Epidermal melanocyte (primary cell): ENCODE measurements around the gene FECH.
A peak's percentile ranks its signal among the peaks of the same experiment; 100 is the strongest.
"Not testable (repeated sequence)": the region's sequence is repeated elsewhere in the genome, so short reads cannot be mapped to it uniquely, and the experiment has no call there.

ENCODE experiments used
- DNase-seq: peaks from one replicate; pipeline ENCODE4 v3.0.0; 2011; ENCODE audit warnings: low spot score; ENCODE audit not compliant: insufficient read length

The FECH gene

GRCh38 chr18:57586251-57587049 lies at the start of gene FECH:
Gene FECH, minus strand, starts transcription at chr18:57586702. Its CDS starts 82 bp downstream, at chr18:57586620.
- peak; percentile 70 for DNase-seq

- DNase-seq = no peak
These were observed 48.7 kb upstream of the FECH start for GRCh38 chr18:57635003-57635822.

- DNase-seq = no peak
These were observed 45.2 kb upstream of the FECH start for GRCh38 chr18:57631697-57632096.

- DNase-seq = no peak
These were observed 44.5 kb upstream of the FECH start for GRCh38 chr18:57630754-57631595.

- DNase-seq = peak; percentile 96
These were observed 43.7 kb upstream of the FECH start for GRCh38 chr18:57630002-57630753.

- DNase-seq = no peak
These were observed 42.9 kb upstream of the FECH start for GRCh38 chr18:57629422-57629821.

GRCh38 chr18:57627488-57627887 lies 41.0 kb upstream of the FECH start:
- DNase-seq = no peak

- DNase-seq = no peak
These were observed 38.5 kb upstream of the FECH start for GRCh38 chr18:57624988-57625387.

GRCh38 chr18:57621246-57621604 lies 34.7 kb upstream of the FECH start:
- peak; percentile 23 for DNase-seq

GRCh38 chr18:57619876-57620275 lies 33.4 kb upstream of the FECH start:
- DNase-seq = no peak

GRCh38 chr18:57618910-57619309 lies 32.4 kb upstream of the FECH start:
- DNase-seq = no peak

- no peak for DNase-seq
These were observed 17.4 kb upstream of the FECH start for GRCh38 chr18:57603871-57604270.

- no peak for DNase-seq
These were observed 8.8 kb upstream of the FECH start for GRCh38 chr18:57595347-57595746.

GRCh38 chr18:57592716-57593115 lies 6.2 kb upstream of the FECH start:
- DNase-seq = not testable (repeated sequence)

- DNase-seq = no peak
These were observed 2.7 kb upstream of the FECH start for GRCh38 chr18:57589161-57589560.

GRCh38 chr18:57587098-57587661 lies 678 bp upstream of the FECH start:
- no peak for DNase-seq

GRCh38 chr18:57585855-57586250 lies 649 bp downstream of the FECH start:
- DNase-seq = no peak

GRCh38 chr18:57585421-57585820 lies 1.1 kb downstream of the FECH start:
- DNase-seq = no peak

GRCh38 chr18:57584444-57584843 lies 2.1 kb downstream of the FECH start:
- DNase-seq = no peak

GRCh38 chr18:57583297-57583835 lies 3.1 kb downstream of the FECH start:
- no peak for DNase-seq
